CD4-positive, alpha-beta memory T cell (primary cell): Measurements from ENCODE around the gene SUMF1. TPM values are rescaled to one million over a fixed set of nuclear protein-coding genes. Genes with fewer than 3 reads are reported as not detected.

ENCODE experiments used
- CTCF ChIA-PET: fragments of 350-600 bp; sonication (Branson Sonifier 250); formaldehyde crosslinking; loops from one replicate; lab custom pipeline; 2021; ENCODE audit warnings: inconsistent platforms; ENCODE audit not compliant: partially characterized antibody; lab: Charles Lee
- POLR2A ChIA-PET: fragments of 350-600 bp; sonication (Branson Sonifier 250); formaldehyde crosslinking; loops from one replicate; lab custom pipeline; 2021; ENCODE audit not compliant: partially characterized antibody; lab: Charles Lee
- DNase-seq, 5 donors: peaks; one replicate each; pipeline versions ENCODE4 v3.0.0 to v3.0.0-alpha.2; 2020 to 2022; ENCODE audit warnings: mixed read lengths in 1 of 5
- H3K27ac ChIP-seq: one replicate; pipeline ENCODE4 v1.7.0; 2013; ENCODE audit warnings: low read depth, low read length
- H3K27me3 ChIP-seq: 2 replicates; pipeline ENCODE4 v1.7.0; 2013; ENCODE audit warnings: mild to moderate bottlenecking, low read length, moderate library complexity; ENCODE audit not compliant: insufficient read depth
- H3K36me3 ChIP-seq: 2 replicates; pipeline ENCODE4 v1.7.0; 2013; ENCODE audit warnings: mild to moderate bottlenecking, low read length, moderate library complexity; ENCODE audit not compliant: insufficient read depth
- H3K4me1 ChIP-seq: 2 replicates; pipeline ENCODE4 v1.7.0; 2013; ENCODE audit warnings: mild to moderate bottlenecking, low read length, moderate library complexity; ENCODE audit not compliant: insufficient read depth
- H3K4me3 ChIP-seq, 2 donors: one replicate each; pipeline ENCODE4 v1.7.0; 2013; ENCODE audit warnings: low read length in 2 of 2, mild to moderate bottlenecking in 1 of 2
- H3K9me3 ChIP-seq, 2 donors: one replicate each; pipeline ENCODE4 v1.7.0; 2013; ENCODE audit warnings: low read length in 2 of 2, control low read depth in 1 of 2; ENCODE audit not compliant: control insufficient read depth in 1 of 2
- H3K27ac Mint-ChIP-seq, 7 donors: one replicate each; pipeline ENCODE4 v1.8.0; 2020 to 2021; ENCODE audit warnings: mixed read lengths in 7 of 7, mild to moderate bottlenecking in 6 of 7, inconsistent platforms in 3 of 7, moderate library complexity in 3 of 7
- H3K27me3 Mint-ChIP-seq, 2 donors: one replicate each; pipeline ENCODE4 v1.8.0; 2020 to 2021; ENCODE audit warnings: mixed read lengths in 2 of 2
- H3K36me3 Mint-ChIP-seq, 2 donors: one replicate each; pipeline ENCODE4 v1.8.0; 2020 to 2021; ENCODE audit warnings: mixed read lengths in 2 of 2, inconsistent platforms in 1 of 2, mild to moderate bottlenecking in 1 of 2
- H3K4me1 Mint-ChIP-seq, 4 donors: one replicate each; pipeline ENCODE4 v1.8.0; 2020 to 2021; ENCODE audit warnings: mixed read lengths in 4 of 4, mild to moderate bottlenecking in 1 of 4
- H3K4me3 Mint-ChIP-seq, 8 donors: one replicate each; pipeline ENCODE4 v1.8.0; 2020 to 2021; ENCODE audit warnings: mixed read lengths in 8 of 8, mild to moderate bottlenecking in 7 of 8, moderate library complexity in 6 of 8, inconsistent platforms in 3 of 8
- H3K9me3 Mint-ChIP-seq, 8 donors: one replicate each; pipeline ENCODE4 v1.8.0; 2020 to 2021; ENCODE audit warnings: mixed read lengths in 8 of 8, mild to moderate bottlenecking in 5 of 8, inconsistent platforms in 3 of 8, moderate library complexity in 1 of 8
- intact Hi-C: fragments of 100-400 bp; cut with micrococcal nuclease; formaldehyde crosslinking; loops from one replicate; pipeline ENCODE4 v1.15.1; 2023
- polyA plus RNA-seq, 2 donors: library from polyadenylated mRNA; unstranded; fragments of 300-500 nt; fragmentation: Illumina TruSeq; gene quantifications; one replicate each; pipeline ENCODE4 v1.2.3, GENCODE V29; 2021
- total RNA-seq, 2 experiments: library from RNA; stranded (reverse); gene quantifications; one replicate each; pipeline ENCODE4 v1.2.3, GENCODE V29; 2021

SUMF1 gene
- total and polyA plus RNA-seq, 4 experiments from 2014 or later: 13.9 to 38.3 (median 22.3) TPM

DNA sequence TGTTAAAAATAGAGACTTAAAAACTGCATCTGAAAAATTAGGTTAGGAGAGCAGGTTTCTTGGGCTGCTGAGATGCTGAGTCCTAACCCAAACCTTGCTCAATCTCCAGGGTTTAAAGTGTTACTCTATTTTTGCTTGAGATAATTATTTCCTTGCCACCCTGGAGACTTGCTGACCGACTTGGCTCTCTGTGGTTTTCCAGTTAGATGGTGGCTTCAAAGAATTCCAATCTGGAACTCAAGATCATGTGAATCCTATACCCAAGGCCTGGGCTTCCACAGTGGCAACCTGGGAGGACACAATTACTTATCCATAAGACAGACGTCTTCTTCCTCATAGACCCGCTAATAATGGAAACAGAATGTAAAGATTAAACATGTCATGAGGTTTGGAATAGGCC, 47.7 kb downstream of the SUMF1 start:
- Mint-ChIP-seq H3K4me1 (peaks cover 0 to 4% (median 0%) of the 10 kb centered on the region in 4 donors), H3K4me3 (no peak overlapping the region), H3K9me3 (no peaks in the 10 kb centered on the region), H3K27ac (peak overlapping the region in 1 of 7 donors; percentile 59), H3K27me3 (no peaks in the 10 kb centered on the region), H3K36me3 (peaks cover 28 to 33% of the 10 kb centered on the region in 2 donors)
- POLR2A ChIA-PET: no interaction called here
- Histone ChIP-seq H3K9me3 (no peaks in the 10 kb centered on the region), H3K27ac (no peak overlapping the region), H3K27me3 (no peaks in the 10 kb centered on the region), H3K36me3 (no peaks in the 10 kb centered on the region), H3K4me3 (no peak overlapping the region), H3K4me1 (no peaks in the 10 kb centered on the region)
- DNase-seq: no peak
- CTCF ChIA-PET: interaction anchor here (1.2 kb wide), 2 partner anchors 22 to 68 kb away, joined by 3 read pairs; no protein-coding TSS in a partner anchor
- intact Hi-C loops: no loop called here

DNA sequence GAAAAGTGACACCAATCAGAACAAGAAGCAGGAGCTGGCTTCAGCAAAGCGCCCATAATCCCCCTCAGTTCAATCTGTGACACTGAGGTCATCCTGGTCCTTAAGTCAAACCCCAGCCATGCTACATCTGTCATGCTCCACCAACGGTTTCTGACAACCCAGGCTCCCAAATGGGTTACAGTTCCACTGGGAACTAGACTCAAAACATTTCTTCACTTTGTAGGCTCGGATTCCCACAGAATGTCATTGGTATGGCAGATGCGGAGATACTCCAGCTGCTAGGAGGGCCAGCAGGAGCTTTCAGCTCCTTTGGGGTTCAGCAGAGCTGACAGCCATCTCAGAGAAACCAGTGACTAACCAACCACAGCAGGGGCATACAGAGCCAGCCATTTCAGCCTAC, 48.9 kb downstream of the SUMF1 start:
- Mint-ChIP-seq H3K27ac (no peak overlapping the region), H3K4me3 (no peak overlapping the region), H3K36me3 (peaks cover 34 to 38% of the 10 kb centered on the region in 2 donors), H3K27me3 (no peaks in the 10 kb centered on the region), H3K4me1 (peaks cover 0 to 2% (median 0%) of the 10 kb centered on the region in 4 donors), H3K9me3 (no peaks in the 10 kb centered on the region)
- ChIA-PET CTCF (interaction anchor here (1.2 kb wide), 1 partner anchor 21 kb away, joined by 3 read pairs; no protein-coding TSS in a partner anchor), POLR2A (no interaction called here)
- Histone ChIP-seq H3K9me3 (no peaks in the 10 kb centered on the region), H3K36me3 (no peaks in the 10 kb centered on the region), H3K27ac (no peak overlapping the region), H3K27me3 (no peaks in the 10 kb centered on the region), H3K4me3 (no peak overlapping the region), H3K4me1 (no peaks in the 10 kb centered on the region)
- DNase-seq: no peak
- intact Hi-C loops: no loop called here

DNA sequence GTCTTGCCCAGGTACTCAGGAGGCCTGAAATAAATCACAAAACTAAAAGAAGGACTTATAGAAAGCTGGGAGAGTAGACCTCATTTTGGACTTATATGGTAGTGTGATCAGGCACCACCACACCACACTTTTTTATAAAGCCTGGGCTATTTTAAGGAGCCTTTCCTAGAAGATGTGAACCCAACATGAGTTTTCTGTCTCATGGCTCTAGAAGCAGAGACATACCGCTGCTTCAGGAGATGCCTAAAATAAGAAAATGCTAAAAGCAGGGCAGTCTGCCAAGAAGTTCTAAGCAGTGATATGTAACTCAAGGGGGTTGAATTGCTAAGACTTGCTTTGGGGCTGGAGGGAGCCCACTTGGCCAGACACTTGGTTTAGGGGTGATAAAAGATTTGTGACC, 49.6 kb downstream of the SUMF1 start:
- ChIA-PET POLR2A (no interaction called here), CTCF (no interaction called here)
- Mint-ChIP-seq H3K27ac (no peak overlapping the region), H3K9me3 (no peaks in the 10 kb centered on the region), H3K36me3 (peaks cover 37 to 38% of the 10 kb centered on the region in 2 donors), H3K4me1 (no peaks in the 10 kb centered on the region), H3K4me3 (no peak overlapping the region), H3K27me3 (no peaks in the 10 kb centered on the region)
- Histone ChIP-seq H3K27me3 (no peaks in the 10 kb centered on the region), H3K36me3 (no peaks in the 10 kb centered on the region), H3K9me3 (no peaks in the 10 kb centered on the region), H3K4me1 (no peaks in the 10 kb centered on the region), H3K4me3 (no peak overlapping the region), H3K27ac (no peak overlapping the region)
- intact Hi-C loops: no loop called here
- no peak for DNase-seq

DNA sequence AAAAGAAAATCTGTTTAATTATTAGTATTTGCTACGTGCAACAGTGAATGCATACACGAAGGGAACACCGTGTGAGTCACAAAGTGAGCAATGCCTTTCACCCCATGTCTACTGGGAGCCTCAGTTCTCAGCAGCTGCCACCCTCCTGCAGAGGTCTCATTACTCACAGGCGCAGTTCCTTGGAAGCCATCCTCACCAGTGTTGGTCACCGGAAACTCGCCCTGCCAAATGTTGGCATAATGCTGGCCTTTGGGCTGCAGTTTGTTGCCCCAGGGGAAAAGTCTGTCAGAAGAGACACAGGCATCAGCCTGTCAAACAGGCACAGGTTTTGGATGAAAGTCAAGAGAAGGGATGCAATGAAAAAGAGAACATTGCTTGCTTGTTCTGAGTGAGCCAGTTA, 50.1 kb downstream of the SUMF1 start:
- Histone ChIP-seq H3K27me3 (no peaks in the 10 kb centered on the region), H3K4me3 (no peak overlapping the region), H3K27ac (no peak overlapping the region), H3K9me3 (no peaks in the 10 kb centered on the region), H3K36me3 (no peaks in the 10 kb centered on the region), H3K4me1 (no peaks in the 10 kb centered on the region)
- Mint-ChIP-seq H3K4me1 (no peaks in the 10 kb centered on the region), H3K4me3 (no peak overlapping the region), H3K9me3 (no peaks in the 10 kb centered on the region), H3K27me3 (no peaks in the 10 kb centered on the region), H3K27ac (peak overlapping the region in 1 of 7 donors; percentile 53), H3K36me3 (peaks cover 41 to 42% of the 10 kb centered on the region in 2 donors)
- POLR2A ChIA-PET: no interaction called here
- CTCF ChIA-PET: no interaction called here
- intact Hi-C loops: no loop called here
- no peak for DNase-seq

DNA sequence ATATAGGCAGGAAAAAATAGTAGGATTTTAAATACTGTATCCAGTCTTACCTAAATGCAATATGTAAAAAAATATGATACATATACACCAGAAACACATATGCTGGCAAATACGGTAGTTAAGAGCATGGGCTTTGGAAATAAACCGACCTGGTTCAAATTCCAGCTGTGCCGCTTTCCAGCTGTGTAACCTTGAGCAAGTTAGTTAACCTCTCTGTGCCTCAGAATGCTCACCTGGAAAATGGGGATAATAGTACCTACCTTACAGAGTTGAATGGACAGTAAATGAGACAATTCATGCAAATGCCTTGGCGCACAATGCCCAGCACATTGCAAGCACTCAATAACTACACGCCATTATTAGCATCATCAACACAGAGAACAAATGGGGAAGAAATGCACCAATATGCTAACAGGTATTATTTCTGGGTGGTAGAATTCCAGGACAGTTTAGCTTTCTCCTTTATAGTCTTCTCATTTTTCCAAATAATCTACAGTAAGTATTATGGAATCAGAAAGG, 50.6 kb downstream of the SUMF1 start:
- POLR2A ChIA-PET: no interaction called here
- no peaks in the 10 kb centered on the region for H3K9me3 ChIP-seq
- peaks cover 42 to 43% of the 10 kb centered on the region in 2 donors for H3K36me3 Mint-ChIP-seq

DNA sequence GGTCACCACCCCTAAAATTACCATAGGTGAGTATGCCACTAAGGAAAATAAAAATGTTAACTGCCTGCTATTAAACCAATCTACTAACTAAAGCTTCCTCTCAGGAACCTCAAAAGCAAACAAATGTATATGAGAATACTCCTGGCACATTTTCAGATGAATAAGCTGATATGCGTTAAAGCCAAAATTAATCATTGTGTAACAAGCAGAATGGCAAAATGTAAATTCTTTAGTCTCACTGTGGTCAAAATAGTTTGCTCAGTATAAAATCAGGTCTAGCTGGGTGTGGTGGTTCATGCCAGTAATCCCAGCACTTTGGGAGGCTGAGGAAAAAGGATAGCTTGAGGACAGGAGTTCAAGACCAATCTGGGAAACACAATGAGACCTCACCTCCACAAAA, 53.6 kb downstream of the SUMF1 start:
- H3K27me3 ChIP-seq: no peaks in the 10 kb centered on the region
- no peaks in the 10 kb centered on the region for H3K27me3 Mint-ChIP-seq
- no peaks in the 10 kb centered on the region for H3K36me3 ChIP-seq
- H3K27ac ChIP-seq: no peak overlapping the region
- H3K4me1 Mint-ChIP-seq: peaks cover 8 to 15% (median 12%) of the 10 kb centered on the region in 4 donors
- no peak overlapping the region for H3K4me3 ChIP-seq
- peaks cover 53 to 55% of the 10 kb centered on the region in 2 donors for H3K36me3 Mint-ChIP-seq
- no peaks in the 10 kb centered on the region for H3K9me3 Mint-ChIP-seq
- H3K4me3 Mint-ChIP-seq: no peak overlapping the region
- ChIA-PET CTCF (interaction anchor here (1.2 kb wide), 1 partner anchor 219 kb away, joined by 3 read pairs; no protein-coding TSS in a partner anchor), POLR2A (interaction anchor here (0.6 kb wide), 1 partner anchor 14 kb away, joined by 3 read pairs; no protein-coding TSS in a partner anchor)
- DNase-seq: no peak
- H3K4me1 ChIP-seq: peaks cover 11% of the 10 kb centered on the region
- no peak overlapping the region for H3K27ac Mint-ChIP-seq
- H3K9me3 ChIP-seq: no peaks in the 10 kb centered on the region
- intact Hi-C loops: no loop called here

More for the DNA sequence above, 50.6 kb downstream of the SUMF1 start:
- no peak overlapping the region for H3K4me3 Mint-ChIP-seq
- Histone ChIP-seq H3K27me3 (no peaks in the 10 kb centered on the region), H3K4me1 (no peaks in the 10 kb centered on the region), H3K4me3 (no peak overlapping the region), H3K36me3 (no peaks in the 10 kb centered on the region), H3K27ac (no peak overlapping the region)
- no peaks in the 10 kb centered on the region for H3K4me1 Mint-ChIP-seq
- no peak for DNase-seq
- H3K9me3 Mint-ChIP-seq: no peaks in the 10 kb centered on the region
- no peaks in the 10 kb centered on the region for H3K27me3 Mint-ChIP-seq
- H3K27ac Mint-ChIP-seq: no peak overlapping the region
- CTCF ChIA-PET: no interaction called here
- intact Hi-C loops: no loop called here

DNA sequence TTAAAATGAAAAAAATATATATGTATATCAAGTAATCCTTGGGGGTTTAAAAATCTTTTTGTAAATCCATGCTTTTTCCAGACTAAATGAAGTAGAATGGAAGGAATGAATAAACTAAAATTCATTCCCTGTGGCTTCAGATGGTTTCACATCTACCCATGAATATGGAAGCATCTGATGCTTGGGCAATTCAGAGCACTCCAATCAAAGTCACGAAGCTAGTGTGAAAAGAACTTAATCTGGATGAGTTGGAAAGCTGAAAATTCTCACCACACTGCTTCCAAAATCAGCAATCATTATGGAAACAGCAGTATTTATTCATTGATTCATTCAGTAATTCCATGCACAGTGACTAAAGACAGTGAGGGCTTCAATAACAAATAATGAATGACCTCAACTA, 55.2 kb downstream of the SUMF1 start:
- no peaks in the 10 kb centered on the region for H3K9me3 ChIP-seq
- POLR2A ChIA-PET: no interaction called here
- Mint-ChIP-seq H3K36me3 (peaks cover 51 to 59% of the 10 kb centered on the region in 2 donors), H3K4me3 (no peak overlapping the region), H3K27ac (no peak overlapping the region), H3K9me3 (no peaks in the 10 kb centered on the region), H3K4me1 (peaks cover 12 to 25% (median 16%) of the 10 kb centered on the region in 4 donors), H3K27me3 (no peaks in the 10 kb centered on the region)
- no peak overlapping the region for H3K4me3 ChIP-seq
- no peak for DNase-seq
- H3K36me3 ChIP-seq: no peaks in the 10 kb centered on the region
- H3K27me3 ChIP-seq: no peaks in the 10 kb centered on the region
- H3K4me1 ChIP-seq: peaks cover 11% of the 10 kb centered on the region
- CTCF ChIA-PET: interaction anchor here (1.4 kb wide), 1 partner anchor 13 kb away, joined by 4 read pairs; no protein-coding TSS in a partner anchor
- intact Hi-C loops: no loop called here
- H3K27ac ChIP-seq: no peak overlapping the region
